GM19463 (cell line): ENCODE data around the gene FOXD1.
A peak's percentile ranks its signal among the peaks of the same experiment; 100 is the strongest.
"Not testable (repeated sequence)": the region's sequence is repeated elsewhere in the genome, so short reads cannot be mapped to it uniquely, and the experiment has no call there.

Source experiments
- ATAC-seq: cut with Tn5 transposase; IDR thresholded peaks from one replicate; pipeline ENCODE4 v1.9.1; 2021; ENCODE audit warnings: mild to moderate bottlenecking, moderate library complexity; ENCODE audit not compliant: unreplicated experiment

Gene FOXD1

DNA sequence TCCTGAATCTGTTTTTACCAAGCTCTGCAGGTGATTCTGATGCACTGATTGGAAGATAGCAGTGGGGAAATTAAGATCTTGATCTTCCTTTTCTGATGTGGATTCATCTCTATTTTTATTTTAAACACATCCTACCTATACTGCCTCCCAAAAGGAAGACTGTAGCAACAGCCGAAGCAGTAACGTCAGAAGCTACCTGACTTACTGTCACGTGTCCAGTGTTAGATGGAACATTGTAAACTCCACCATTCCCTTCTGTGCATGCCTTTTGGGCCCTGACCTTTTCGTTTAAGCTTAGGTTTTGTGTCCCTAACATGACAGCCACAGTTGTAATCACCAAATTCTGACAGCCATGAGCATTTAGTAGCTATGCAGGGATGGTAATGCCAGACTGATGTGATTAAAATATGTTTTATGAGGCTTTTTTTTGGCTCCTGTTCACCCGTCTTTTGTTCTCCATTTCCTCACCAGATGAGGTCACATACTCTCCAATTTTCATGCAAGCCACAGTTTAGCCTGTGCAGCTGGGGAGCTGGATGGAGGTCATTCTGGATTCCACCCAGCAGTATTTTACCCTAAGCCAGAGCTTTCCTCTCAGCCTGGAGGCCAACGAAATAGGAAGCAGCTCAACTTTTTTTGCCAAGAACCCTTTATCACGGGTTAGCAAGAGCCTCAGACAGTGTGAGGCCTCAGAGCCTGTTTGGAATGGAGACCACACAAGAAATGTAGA, 15.6 kb upstream of the FOXD1 start:
- ATAC-seq: no peak

DNA sequence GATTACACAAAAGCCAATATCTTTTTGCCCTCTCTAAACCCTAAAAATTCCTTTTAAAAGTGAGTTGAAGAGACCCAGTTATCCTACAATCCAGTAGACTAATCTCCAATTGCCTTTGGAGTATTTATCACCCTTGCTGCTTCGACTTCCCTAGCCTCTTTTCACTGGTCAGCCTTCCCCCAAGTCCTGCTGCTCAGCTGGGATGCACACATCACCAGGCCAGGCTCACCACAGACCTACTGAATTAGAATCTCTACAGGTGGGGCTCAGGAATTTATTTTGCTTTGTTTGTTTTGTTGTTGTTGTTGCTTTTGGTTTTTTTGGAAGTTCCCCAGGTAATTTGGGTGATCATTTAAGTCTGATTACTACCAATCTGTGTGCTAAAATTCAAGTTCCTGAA, 11.6 kb upstream of the FOXD1 start:
- ATAC-seq: no peak

DNA sequence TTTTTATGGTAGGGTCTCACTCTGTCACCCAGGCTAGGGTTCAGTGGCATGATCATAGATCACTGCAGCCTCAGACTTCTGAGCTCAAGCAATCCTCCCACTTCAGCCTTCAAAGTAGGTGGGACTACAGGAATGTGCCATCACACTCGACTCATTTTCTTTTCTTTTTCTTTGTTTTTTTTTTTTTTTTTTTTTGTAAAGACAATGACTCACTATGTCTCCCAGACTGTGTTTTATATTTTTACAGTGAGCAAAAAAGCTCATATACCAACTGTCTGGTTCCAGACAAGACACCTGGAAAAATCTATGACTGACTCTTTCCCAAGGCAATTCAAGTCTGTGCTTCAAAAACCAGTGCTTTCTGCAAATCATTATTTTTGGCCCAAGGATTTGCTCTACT, 10.8 kb upstream of the FOXD1 start:
- ATAC-seq: no peak

DNA sequence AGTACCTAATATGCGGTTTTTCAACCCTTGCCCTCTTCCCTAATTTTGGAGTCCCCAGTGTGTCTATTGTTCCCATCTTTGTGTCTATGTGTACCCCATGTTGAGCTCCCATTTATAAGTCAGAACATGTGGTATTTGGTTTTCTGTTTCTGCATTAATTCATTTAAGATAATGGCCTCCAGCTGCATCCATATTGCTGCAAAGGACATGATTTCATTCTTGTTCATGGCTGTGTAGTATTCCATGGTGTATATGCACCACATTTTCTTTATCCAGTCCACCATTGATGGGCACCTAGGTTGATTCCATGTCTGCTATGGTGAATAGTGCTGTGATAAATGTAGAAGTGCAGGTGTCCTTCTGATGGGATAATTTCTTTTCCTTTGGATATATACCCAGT, 7.9 kb upstream of the FOXD1 start:
- not testable (repeated sequence) for ATAC-seq

DNA sequence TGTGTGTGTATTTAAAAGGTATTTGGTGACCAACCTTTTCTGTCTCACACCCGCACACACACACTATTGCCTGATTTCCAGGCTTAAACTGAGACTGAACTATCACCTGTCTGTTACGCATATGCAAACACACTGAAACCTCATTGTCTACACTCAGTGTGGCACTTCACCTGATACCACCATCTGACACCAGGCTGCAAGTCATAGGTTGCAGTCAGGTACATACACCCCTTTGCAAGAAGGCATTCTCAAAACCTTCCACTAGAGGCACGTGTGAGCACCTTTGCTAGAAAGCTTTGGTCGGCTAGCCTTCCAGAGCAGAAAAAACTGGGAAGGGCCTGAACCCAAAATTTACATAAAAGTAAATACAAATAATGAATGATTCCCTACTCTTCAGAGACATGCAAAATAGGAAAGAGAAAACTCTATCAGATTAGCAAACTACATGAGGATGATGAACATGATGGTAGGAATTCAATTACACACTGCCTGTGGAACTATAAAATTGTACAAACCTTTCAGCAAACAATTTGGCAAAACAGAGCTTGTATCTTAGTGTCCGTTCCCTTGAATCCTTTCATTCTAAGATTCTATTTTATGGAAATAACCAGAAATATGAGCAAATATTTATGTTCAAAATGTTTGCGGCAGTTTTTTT, 5.9 kb upstream of the FOXD1 start:
- no peak for ATAC-seq

DNA sequence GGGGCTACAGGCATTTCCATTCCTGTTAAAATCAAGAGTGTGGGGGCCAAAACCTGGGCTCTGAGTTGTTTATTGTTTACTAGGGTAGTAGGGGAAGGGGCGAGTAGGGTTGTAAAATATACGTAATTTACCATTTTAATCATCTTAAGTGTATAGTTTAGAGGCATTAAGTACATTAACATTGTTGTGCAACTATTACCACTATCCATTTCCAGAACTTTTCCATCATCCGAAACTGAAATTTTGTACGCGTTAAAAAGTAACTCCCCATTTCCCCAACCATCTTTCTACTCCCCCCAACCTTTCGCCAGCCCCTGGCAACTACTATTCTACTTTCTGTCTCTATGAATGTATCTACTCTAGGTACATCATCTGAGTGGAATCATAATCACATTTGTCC, 3.6 kb upstream of the FOXD1 start:
- no peak for ATAC-seq

DNA sequence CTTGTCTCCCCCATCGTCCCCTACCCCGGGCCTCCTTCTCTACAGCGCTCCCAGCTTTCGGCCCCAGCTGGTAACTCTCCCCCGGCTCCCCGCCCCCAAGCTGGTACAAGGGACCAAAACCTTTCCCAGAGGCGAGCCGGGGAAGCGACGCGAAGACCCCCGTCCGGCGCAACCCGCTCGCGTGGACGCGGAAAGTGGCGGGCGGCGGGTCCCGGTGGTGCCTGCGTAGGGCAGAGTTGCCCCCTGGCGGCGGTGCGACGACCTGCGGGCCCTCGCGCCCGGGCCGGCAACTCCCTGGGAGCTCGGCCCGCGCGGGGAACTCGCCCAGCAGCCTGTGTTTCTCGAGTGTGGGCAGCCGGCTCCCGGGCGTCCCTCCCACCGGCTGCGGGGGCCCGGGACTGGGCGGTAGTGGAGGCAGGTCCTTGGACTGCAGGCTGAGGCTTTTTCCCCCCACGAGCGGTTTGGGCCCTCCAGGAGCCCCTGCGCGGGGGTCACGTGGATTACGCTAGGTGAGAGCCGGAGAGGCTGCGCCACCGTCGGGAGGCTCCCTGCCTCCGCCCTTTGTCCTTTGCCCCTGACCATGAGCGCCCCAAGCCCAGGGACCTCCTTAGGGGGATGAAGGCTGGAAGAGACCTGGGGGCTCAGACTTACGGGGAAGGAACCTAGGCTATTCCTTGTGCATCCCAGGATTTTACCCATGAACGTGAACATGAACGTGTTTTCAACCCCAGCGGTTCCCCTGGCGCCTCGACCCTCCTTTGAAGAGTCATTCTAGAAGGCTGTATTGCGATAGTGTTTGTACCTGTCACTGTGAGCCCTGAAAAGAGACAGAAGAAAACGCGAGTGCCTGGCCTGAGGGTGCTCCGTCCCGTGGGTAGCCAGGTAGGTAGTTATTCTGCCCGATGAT, 2.9 kb upstream of the FOXD1 start:
- ATAC-seq: peak; percentile 53

DNA sequence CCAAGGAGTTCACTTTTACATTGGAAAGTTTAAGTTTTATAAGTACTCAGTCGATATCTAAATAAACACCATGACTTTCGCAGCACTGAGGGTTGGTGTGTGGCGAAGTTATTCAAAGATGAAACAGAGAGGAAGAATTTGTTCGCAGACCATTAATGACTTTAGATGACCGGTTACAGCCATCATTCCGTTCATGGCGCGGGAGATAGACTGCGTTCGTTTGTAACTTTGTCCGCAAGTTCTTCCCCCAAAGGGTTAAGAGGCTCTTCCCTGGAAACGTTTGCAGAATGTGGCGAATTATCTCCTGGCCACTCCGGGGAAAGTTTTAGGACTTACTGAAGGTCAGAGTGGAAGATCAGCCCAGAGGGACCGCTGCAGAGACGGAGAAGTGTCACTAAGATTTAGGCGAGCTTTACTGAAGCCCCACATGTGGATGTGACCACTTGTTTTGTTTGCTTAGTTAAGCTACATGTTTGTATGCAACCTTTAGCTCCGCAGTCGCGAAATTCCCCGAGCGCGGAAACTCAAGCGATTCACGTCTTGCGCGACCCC, 2.2 kb upstream of the FOXD1 start:
- no peak for ATAC-seq

DNA sequence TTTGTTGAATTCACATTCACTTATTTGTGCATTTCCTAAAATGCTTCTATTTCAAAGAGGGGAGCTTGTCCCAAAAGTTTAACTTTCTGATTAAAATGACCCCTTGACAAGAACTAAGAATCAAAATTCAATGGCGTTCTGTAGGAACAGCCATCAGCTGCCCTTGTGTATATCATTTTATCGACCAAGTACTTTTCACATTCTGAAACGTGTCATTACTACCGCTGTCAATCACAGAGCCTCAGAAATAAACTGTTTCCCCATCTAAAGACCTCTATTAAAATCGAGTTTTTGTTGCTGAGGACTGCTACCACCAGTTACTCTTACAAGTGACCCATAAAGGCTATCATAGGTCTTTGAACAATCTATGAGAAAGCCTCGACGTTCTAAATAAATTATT, 1.6 kb upstream of the FOXD1 start:
- no peak for ATAC-seq

DNA sequence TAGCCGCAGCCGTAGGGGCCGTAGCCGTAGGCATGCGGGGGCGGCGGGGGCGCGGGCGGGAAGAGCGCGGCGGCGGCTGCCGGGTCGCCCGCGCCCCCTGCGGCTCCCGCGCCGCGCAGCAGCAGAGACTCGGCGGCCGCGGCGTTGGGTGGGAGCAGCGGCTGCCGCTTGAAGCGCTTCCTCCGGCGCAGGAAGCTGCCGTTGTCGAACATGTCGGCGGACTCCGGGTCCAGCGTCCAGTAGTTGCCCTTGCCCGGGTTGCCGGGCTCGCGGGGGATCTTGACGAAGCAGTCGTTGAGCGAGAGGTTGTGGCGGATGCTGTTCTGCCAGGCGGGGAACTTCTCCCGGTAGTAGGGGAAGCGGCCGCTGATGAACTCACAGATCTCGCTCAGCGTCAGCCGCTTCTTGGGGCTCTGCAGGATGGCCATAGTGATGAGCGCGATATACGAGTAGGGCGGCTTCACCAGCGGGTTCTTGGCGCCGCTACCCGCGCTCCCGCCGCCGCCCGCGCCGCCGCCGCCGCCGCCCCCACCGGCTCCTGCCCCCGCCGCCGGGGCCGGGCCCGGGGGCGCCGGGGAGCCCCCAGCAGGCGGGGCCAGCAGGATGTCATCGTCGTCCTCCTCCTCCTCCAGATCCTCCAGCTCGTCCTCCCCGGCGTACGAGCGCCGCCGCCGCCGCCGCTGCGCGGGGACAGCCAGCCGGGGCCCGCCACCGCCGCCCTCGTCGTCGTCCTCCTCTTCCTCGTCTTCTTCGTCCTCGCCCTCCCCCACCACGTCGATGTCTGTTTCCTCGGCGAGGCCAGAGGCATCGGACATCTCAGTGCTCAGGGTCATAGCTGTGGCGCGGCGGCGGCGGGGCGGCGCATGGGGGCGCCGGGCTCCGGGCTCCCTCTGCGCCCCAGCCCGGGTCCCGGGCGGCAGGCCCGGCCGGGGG, 781 bp downstream of the FOXD1 start:
- ATAC-seq: no peak

DNA sequence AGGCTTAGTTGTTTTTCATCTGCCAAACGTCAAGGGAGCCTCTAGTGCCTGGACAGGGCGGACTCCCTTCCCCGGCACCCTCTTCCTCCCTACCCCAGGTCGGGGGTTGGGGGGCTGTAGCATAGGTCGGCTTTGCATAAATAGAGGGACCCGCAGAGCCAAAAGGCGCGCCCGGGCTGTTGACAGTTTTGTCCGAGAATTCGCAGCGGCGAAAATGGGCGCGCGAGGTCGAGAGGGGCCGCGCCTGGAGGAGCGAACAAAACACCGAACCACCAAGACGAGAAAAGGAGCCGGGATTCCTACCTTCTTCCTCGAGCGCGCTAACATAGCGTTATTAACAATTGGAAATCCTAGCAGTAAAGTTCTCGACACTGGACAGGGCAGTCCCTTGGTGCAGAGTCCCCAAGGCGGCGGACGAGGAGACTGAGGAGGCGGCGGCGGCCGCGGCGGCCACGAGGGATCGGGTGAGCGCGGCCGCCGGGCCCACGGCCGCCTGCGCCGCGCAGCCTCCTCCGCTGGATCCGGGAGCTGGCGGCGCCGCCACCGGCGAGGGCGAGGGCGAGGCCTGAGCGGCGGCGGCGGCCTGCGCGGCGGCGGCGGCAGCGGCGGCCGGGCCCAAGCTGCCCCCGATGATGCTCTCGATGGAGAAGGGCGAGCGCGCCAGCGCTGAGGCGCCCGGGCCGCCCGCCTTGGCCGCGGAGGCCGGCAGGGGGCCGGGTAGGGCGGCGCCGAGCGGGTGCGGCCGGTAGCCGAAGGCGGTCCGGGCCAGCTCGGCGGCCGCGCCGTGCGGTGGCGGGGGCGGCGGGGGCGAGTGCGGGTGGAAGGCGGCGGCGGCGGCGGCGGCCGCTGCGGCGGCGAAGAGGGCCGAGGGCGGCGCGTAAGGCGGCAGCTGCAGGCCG, 1.7 kb downstream of the FOXD1 start:
- no peak for ATAC-seq

DNA sequence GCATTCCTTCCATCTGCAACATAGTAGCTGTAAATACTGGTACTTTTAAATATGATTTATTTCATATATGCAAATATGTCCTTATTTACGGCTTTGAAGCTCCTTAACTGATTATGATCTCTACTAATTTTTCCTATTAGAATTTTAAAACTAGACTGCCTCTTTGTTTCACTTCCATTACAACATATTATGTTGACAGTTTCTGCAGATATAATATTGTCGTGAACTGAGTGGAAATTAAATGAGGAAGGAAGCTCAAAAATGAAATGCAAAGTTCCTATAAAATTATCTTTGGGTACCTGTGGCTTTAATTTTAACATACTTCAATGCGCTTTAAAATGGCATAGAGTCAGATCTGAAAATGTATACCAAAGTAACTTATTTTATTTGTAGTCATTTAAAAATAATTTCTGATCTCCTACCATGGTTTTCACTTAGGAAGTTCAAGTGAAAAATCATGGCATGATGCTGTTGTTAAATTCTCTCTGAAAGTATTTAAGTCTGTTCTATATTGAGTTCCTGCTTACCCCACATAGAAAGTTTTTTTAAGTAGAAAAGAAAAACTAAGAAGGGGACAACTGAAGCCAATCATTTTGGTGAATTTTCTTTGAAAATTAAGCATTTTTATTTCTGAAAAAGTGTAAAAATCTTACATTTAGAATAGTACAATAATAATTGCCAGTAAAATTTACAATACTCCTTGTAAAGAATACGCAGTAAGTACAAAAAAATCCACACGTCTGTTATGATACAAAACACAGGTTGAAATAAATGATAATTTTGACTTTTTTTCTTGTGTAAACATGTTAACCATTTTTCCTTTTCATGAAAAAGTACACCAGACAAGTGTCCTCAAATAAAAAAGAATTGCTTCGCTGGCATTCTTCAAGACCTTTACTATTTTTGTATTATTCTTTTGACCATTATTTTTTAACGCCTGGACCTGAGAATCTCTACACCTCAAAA, 2.6 kb downstream of the FOXD1 start:
- no peak for ATAC-seq

DNA sequence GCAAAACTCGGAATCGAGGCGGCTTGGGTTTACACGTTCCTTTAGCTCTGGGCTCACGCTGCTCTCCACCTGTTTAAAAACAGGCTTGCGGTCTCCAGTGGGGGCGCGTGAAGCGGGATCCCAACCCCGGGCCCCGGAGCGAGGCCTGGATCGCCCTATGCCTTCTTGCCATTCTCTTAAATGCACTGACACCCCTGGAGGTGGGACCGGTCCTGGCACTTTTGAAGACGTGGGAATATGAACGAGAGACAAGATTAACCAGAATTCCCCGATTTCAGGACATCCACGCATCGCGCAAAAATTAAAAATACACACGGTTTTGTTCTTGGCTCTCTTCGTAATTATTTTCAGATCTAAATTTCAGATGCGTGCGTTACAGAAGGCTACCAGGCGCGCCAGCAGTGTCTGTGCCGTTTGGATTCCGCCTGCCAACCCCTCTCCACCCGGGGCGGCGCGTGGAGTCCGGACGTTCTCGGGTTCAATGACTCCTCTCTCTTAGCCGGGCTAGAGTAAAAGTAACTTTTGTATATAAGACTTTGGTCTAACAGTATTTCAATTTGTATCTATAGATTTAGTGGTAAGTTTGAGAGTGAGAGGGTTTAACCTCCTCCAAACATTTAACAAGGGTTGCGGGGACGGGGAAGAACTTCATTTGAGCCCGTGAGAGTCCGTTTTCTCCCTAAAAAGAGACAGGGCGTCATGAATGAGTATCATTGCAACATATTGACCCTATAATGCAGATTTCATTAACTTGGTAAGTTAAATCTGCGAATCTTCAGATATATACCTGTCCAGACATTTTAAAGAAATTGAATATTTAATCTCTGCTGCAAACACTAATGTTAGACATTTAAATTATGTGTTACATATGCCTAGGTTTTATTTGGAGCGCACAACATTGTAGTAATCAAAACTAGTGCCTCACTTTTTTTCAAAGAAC, 3.8 kb downstream of the FOXD1 start:
- ATAC-seq: no peak

DNA sequence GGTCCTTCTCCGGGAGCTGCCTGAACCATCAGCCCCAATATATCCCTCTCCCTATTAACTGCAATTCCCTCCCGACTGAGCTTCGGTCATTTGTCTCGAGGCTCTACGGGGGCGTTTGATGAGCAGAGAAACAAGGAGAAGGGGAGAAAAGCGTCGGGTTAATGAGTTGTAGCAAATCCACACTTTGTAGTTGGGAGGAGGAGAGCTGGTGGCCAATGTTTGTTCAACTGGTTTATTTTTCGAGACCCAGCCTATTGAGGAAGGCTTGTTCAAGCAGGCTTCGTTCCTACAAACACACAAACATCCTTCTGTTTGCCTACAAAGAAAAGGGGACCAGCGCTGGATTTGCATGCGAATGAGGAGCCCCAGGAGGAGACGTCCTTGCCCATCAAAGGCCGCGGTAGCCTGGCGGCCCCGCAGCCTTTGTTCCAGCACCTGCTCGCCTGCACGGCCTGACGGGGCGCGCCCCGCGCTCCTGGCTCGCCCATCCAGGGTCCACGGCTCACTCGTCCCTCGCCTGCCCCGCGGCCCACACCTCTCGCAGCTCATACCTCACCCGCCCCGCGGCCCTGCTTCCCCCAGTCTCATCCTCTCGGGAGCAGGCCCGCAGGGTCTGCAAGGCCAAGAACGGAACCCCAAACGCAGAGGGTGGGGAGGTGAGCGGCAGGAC, 4.6 kb downstream of the FOXD1 start:
- ATAC-seq: no peak

DNA sequence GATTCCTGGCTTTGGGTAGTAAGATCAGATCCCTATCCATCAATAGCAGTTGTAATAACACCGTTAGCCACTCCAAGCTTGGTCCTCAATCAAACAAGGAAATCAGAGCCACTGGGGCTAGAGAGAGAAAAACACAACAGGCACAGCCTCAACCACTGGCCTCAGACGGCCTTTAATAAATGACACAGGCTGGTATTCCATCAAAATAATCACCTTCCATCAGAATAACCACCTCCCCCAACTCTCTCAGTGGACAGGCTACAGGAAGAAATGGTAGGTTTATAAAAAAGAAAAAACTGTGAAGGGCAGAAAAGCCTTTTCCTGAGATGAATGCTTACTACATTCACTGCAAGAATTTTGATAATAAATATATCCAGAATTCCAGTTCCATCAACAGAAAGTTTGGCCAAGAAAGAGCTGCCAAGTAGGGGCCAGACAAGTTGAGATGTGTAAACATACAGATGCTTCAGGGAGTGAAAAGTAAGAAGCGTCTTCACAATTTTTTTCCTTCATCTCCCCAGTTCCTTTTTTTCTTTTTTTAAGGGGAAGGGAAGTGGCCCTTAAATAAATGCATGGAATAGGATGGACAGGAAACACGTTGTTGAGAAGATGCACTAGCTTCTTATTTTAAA, 5.5 kb downstream of the FOXD1 start:
- no peak for ATAC-seq

DNA sequence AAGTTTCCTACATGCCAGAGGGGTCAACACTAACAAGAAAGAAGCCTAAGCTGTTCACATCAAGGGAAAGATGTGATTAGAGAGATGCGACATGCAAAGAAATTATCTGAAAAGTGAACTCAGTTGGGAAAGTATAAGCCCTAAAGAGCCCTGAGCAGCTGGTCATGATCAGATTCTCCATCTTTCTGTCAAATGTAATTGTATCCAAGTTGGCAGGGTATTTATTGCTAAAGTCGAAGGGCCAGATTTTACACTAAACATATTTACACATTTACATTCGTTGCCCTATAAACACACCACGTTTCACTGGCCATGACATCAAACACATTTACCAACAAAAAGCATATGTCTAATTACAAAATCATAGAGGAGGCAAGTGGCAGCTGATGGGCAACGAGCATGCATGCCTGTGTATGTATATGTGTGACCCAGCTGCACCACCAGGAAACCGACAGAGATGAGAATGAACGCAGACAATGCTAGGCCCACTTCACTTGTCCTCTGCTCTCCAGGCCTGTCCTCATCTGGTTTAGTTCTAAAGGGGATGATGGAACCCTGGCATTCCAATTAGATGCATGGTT, 6.3 kb downstream of the FOXD1 start:
- no peak for ATAC-seq
